ENCODE measurements around the gene FNIP2. TPM values are rescaled to one million over a fixed set of nuclear protein-coding genes. Genes with fewer than 3 reads are reported as not detected.

The FNIP2 gene
- 10 to 100 TPM; 31.1 to 39.8 TPM for total RNA-seq

DNA sequence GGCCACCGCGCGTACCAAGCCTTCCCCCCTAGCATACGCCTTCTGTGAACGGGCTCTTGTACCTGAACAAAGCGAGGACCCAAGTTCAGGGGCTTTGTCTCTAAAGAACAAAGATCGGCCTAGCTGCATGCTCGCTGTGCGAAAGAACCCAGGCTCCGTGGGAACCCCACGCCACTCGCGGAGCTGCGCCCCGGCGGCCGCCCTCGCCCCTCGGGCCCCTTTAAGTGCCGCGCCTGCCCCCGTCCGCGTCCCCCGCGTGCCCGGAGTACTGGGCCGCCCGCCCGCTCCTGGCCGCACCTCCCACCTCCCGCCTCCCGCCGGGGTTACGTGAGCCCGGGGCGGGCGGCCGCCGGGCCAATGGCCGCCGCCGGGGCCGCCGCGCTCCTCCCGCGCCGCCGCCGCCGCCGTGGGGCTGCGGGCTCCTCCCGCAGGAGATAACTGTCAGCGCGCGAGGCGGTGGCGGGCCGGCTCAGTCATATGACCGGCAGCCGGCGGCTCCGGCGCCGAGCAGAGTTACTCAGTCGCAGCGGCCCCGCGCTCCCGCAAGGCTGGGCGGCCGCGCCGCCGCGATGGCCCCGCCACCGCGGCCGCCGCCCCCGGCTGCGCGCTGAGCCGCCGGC lies at the start of gene FNIP2:
TSS of gene FNIP2 (plus strand) at position 472 of the 620 bp plus-strand sequence. CDS start 187 bp downstream, outside the sequence.
- Histone ChIP-seq H3K27ac (peak within 1 kb of the TSS; percentile 76 to 84), H3K4me1 (replicated peaks) (no peaks in the 10 kb centered on the region), H3K36me3 (no peaks in the 10 kb centered on the region), H3K27me3 (replicated peaks; ENCODE audit: insufficient read depth) (no peaks in the 10 kb centered on the region), H3K4me3 (peak within 1 kb of the TSS; percentile 56 to 79), H3K9me3 (no peaks in the 10 kb centered on the region)
- DNase-seq (ENCODE audit: low spot score), result peak; percentile 72
- WGBS, result under 1% methylated on average over 24 of the region's 88 CpGs
- TF ChIP-seq POLR2A (IDR thresholded peaks at IDR 0.05), result peak; percentile 53
- no peak for TF ChIP-seq CTCF (IDR thresholded peaks at IDR 0.05)
- intact Hi-C loops (cut with DNase I), result loop anchor here (2.0 to 10.0 kb wide), 3 partner anchors 42 to 594 kb away; partner anchors contain the start of genes GASK1B and PPID

DNA sequence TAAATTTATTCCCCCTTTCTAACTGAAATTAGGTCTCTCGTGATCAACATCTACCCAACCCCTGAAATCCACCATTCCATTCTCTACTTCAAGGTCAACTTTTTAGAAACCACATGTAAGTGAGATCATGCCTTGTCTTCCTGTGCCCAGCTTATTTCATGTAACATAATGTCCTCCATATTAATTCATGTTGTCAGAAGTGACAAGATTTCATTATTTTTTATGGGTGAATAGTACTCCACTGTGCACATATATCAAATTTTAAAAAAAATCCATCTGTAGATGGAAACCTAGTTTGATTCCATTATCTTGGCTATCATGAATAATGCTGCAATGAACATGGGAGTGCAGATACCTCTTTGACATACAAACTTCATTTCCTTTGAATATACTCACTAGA lies 47.1 kb upstream of the FNIP2 start:
- DNase-seq (ENCODE audit: low spot score), result no peak
- H3K27ac ChIP-seq, result no peak overlapping the region
- intact Hi-C loops (cut with DNase I), result loop anchor here (2.0 to 10.0 kb wide), 4 partner anchors 47 to 483 kb away; partner anchors contain the start of genes C4orf46, ETFDH and FNIP2
- no peaks in the 10 kb centered on the region for H3K9me3 ChIP-seq
- 97% methylated on average over 1 of the region's 1 CpG for WGBS
- no peaks in the 10 kb centered on the region for H3K36me3 ChIP-seq
- H3K4me1 ChIP-seq (replicated peaks), result no peaks in the 10 kb centered on the region
- no peak for TF ChIP-seq CTCF (IDR thresholded peaks at IDR 0.05)
- H3K4me3 ChIP-seq, result no peak overlapping the region
- no peaks in the 10 kb centered on the region for H3K27me3 ChIP-seq (replicated peaks; ENCODE audit: insufficient read depth)

GRCh38 chr4:158722291-158722916 lies 46.4 kb upstream of the FNIP2 start:
- TF ChIP-seq POLR2AphosphoS5 (IDR thresholded peaks at IDR 0.05), result no peak
- TF ChIP-seq CTCF (IDR thresholded peaks at IDR 0.05), result no peak
- no peak for TF ChIP-seq POLR2A (IDR thresholded peaks at IDR 0.05)
- Histone ChIP-seq H3K4me3 (peak overlapping the region; percentile 83), H3K36me3 (no peaks in the 10 kb centered on the region), H3K27me3 (replicated peaks; ENCODE audit: insufficient read depth) (no peaks in the 10 kb centered on the region), H3K27ac (peak overlapping the region; percentile 95), H3K4me1 (replicated peaks) (no peaks in the 10 kb centered on the region), H3K9me3 (no peaks in the 10 kb centered on the region)
- no peak for DNase-seq (ENCODE audit: low spot score)
- intact Hi-C loops (cut with DNase I), result loop anchor here (2.0 to 10.0 kb wide), 4 partner anchors 46 to 482 kb away; partner anchors contain the start of genes C4orf46, ETFDH and FNIP2
- 7% methylated on average over 16 of the region's 16 CpGs for WGBS

DNA sequence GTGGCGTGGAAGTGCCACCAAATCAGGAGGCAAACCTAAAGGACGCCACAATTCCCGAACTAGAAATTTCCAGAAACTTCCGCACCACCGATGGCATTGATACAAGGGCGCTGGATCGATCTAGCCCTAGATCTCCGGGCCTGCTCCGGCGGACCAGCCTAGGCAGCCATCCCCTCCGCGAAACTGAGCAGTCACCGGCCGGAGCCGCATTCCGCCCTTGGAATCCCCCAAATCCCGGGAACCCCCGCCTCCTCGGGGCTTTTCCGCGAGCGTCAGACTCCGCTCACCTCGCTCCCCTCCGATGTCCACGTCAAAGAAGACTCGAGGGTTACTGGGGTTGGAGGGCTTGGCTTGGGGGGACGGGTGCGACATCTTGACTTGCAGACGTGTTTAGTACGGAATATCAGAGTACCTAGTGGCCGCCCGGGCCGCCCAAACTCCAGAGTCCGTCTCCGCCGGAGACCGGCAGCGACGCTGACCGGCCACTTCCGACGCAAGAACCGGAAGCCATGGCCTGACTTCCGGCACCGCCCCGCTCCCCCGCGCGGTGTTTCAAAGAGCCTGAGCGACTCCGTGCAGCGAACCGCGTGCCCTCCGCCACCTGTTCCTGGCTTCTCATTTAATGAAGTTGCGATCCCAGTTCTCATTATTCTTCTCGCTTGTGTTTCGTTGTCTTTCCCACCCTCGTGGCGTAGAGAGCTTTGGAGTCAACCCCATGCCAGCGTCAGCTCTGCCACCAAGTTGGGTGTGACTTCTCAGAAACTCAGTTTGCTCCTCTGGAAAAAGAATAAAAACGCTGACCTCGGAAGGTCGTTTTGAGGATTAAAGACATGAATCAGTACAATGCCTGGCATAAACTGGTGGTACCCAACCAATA lies 45.7 kb upstream of the FNIP2 start, which contains the start of gene PPID:
TSS of gene PPID (minus strand) at position 480 of the 877 bp plus-strand sequence. CDS start at position 372, 108 bp downstream.
- Histone ChIP-seq H3K9me3 (no peaks in the 10 kb centered on the region), H3K27me3 (replicated peaks; ENCODE audit: insufficient read depth) (no peaks in the 10 kb centered on the region), H3K27ac (peak within 1 kb of the TSS; percentile 95), H3K36me3 (no peaks in the 10 kb centered on the region), H3K4me3 (peak within 1 kb of the TSS; percentile 83), H3K4me1 (replicated peaks) (no peaks in the 10 kb centered on the region)
- intact Hi-C loops (cut with DNase I), result loop anchor here (2.0 to 10.0 kb wide), 4 partner anchors 46 to 482 kb away; partner anchors contain the start of genes C4orf46, ETFDH and FNIP2
- TF ChIP-seq POLR2AphosphoS5 (IDR thresholded peaks at IDR 0.05) (peak; percentile 79), POLR2A (IDR thresholded peaks at IDR 0.05) (peak; percentile 60), CTCF (IDR thresholded peaks at IDR 0.05) (no peak)
- DNase-seq (ENCODE audit: low spot score), result peak; percentile 77
- under 1% methylated on average over 64 of the region's 65 CpGs for WGBS

Data from prostate gland (tissue), 2 donors.